A549 (cell line): ENCODE data around the gene TRAPPC2.

Experiments
- CHD2 ChIP-seq: fragments of 150-350 bp; IDR thresholded peaks from 2 replicates; pipeline ENCODE4 v1.6.1; 2014; ENCODE audit warnings: low read length; ENCODE audit not compliant: partially characterized antibody
- ESRRA ChIP-seq: fragments of 150-350 bp; IDR thresholded peaks from 2 replicates; pipeline ENCODE4 v1.6.1; 2014; ENCODE audit warnings: mild to moderate bottlenecking, low read length, borderline replicate concordance
- KDM1A ChIP-seq: fragments of 200-600 bp; sonication (generic); IDR thresholded peaks from 2 replicates; pipeline ENCODE4 v1.6.1; 2016; ENCODE audit warnings: low read depth, mild to moderate bottlenecking
- MAZ ChIP-seq: fragments of 150-350 bp; IDR thresholded peaks from 2 replicates; pipeline ENCODE4 v1.6.1; 2014; ENCODE audit warnings: antibody characterized with exemption, low read depth, low read length, borderline replicate concordance
- MYC ChIP-seq: IDR thresholded peaks from 2 replicates; pipeline ENCODE4 v1.6.1; 2012; ENCODE audit warnings: mild to moderate bottlenecking, inconsistent platforms, low read length, improper control_type of control experiment, borderline replicate concordance
- POLR2A ChIP-seq: IDR thresholded peaks from 2 replicates; pipeline ENCODE4 v1.6.1; 2012; ENCODE audit warnings: mild to moderate bottlenecking, low read length
- RAD21 ChIP-seq, 2 experiments: fragments of >200 bp in 1 of 2; sonication (Bioruptor Twin) in 1 of 2; formaldehyde crosslinking in 1 of 2; IDR thresholded peaks in 1 of 2; conservative IDR thresholded peaks in 1 of 2; 2 replicates in 1 of 2; 3 replicates in 1 of 2; pipeline ENCODE4 v1.6.1; 2012 to 2018; ENCODE audit warnings: inconsistent platforms in 1 of 2
- RCOR1 ChIP-seq: fragments of 150-350 bp; IDR thresholded peaks from 2 replicates; pipeline ENCODE4 v1.6.1; 2014; ENCODE audit warnings: antibody characterized with exemption, low read length, low read depth
- RNF2 ChIP-seq: fragments of 200-600 bp; sonication (generic); IDR thresholded peaks from 2 replicates; pipeline ENCODE4 v1.6.1; 2016; ENCODE audit warnings: low read depth, mild to moderate bottlenecking, antibody characterized with exemption, moderate library complexity, borderline replicate concordance
- TF ChIP-seq, protein P1 (sequence below): fragments of >200 bp; sonication (Bioruptor Twin); formaldehyde crosslinking; IDR thresholded peaks from 3 replicates; pipeline ENCODE4 v1.5.1; 2016
- TF ChIP-seq, protein P2 (sequence below): fragments of >200 bp; sonication (Bioruptor Twin); formaldehyde crosslinking; IDR thresholded peaks from 3 replicates; pipeline ENCODE4 v1.6.1; 2016
- TF ChIP-seq, protein P3 (sequence below): IDR thresholded peaks from 2 replicates; pipeline ENCODE4 v1.6.1; 2012

DNA sequence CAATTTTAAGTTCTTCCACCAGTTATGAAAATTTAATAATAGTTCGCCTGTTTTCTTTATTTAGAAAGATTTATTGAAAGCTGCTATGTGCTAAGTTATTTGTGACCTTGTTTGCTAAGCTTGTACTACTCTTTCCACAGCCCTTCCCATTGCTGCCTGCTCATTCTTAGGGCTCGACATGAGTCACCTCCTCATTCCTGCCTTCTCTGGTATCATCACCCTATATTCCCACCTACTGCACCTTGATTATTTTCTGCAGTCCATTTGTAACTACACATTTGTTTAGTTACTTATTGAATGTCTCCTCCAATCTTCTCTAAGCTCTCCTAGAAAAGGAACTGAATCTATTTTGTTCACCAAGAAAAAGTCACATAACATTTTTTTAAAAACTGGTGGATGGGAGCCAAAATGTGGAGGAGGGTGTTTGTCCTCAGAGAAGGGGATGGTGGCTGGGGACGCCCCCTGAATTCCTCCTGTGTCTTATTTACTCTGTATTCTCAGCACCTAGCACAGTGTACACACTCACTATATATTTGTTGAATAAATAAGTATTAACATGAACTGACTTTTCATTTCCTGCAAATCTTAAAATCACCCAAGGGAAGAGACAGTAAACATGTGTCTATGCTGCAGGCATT is 49.2 kb downstream of the TRAPPC2 start:
- TF ChIP-seq RAD21 (conservative IDR thresholded peaks at IDR 0.05 in 1 of 2, IDR thresholded peaks at IDR 0.05 in 1 of 2), result no peak
- TF ChIP-seq MAZ, result no peak
- TF ChIP-seq, protein P1, sequence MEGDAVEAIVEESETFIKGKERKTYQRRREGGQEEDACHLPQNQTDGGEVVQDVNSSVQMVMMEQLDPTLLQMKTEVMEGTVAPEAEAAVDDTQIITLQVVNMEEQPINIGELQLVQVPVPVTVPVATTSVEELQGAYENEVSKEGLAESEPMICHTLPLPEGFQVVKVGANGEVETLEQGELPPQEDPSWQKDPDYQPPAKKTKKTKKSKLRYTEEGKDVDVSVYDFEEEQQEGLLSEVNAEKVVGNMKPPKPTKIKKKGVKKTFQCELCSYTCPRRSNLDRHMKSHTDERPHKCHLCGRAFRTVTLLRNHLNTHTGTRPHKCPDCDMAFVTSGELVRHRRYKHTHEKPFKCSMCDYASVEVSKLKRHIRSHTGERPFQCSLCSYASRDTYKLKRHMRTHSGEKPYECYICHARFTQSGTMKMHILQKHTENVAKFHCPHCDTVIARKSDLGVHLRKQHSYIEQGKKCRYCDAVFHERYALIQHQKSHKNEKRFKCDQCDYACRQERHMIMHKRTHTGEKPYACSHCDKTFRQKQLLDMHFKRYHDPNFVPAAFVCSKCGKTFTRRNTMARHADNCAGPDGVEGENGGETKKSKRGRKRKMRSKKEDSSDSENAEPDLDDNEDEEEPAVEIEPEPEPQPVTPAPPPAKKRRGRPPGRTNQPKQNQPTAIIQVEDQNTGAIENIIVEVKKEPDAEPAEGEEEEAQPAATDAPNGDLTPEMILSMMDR, result no peak
- TF ChIP-seq POLR2A, result no peak
- no peak for TF ChIP-seq MYC
- TF ChIP-seq CHD2, result no peak
- TF ChIP-seq, protein P2, sequence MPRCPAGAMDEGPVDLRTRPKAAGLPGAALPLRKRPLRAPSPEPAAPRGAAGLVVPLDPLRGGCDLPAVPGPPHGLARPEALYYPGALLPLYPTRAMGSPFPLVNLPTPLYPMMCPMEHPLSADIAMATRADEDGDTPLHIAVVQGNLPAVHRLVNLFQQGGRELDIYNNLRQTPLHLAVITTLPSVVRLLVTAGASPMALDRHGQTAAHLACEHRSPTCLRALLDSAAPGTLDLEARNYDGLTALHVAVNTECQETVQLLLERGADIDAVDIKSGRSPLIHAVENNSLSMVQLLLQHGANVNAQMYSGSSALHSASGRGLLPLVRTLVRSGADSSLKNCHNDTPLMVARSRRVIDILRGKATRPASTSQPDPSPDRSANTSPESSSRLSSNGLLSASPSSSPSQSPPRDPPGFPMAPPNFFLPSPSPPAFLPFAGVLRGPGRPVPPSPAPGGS, result no peak
- TF ChIP-seq, protein P3, sequence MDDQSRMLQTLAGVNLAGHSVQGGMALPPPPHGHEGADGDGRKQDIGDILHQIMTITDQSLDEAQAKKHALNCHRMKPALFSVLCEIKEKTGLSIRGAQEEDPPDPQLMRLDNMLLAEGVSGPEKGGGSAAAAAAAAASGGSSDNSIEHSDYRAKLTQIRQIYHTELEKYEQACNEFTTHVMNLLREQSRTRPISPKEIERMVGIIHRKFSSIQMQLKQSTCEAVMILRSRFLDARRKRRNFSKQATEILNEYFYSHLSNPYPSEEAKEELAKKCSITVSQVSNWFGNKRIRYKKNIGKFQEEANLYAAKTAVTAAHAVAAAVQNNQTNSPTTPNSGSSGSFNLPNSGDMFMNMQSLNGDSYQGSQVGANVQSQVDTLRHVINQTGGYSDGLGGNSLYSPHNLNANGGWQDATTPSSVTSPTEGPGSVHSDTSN, result no peak
- no peak for TF ChIP-seq KDM1A
- no peak for TF ChIP-seq RCOR1
- no peak for TF ChIP-seq ESRRA
- no peak for TF ChIP-seq RNF2
